MM.1S (cell line): ENCODE results near the gene PRG2.

Experiments
- CTCF ChIP-seq: fragments of 300-600 bp; sonication (generic); IDR thresholded peaks from 2 replicates; pipeline ENCODE4 v1.5.1; 2016; ENCODE audit warnings: antibody characterized with exemption, low read length, mixed read lengths
- EZH2 ChIP-seq: fragments of 300-600 bp; sonication (generic); optimal IDR thresholded peaks from 2 replicates; pipeline ENCODE3; 2017; ENCODE audit warnings: low read depth, mild to moderate bottlenecking, antibody characterized with exemption, low read length, mixed read lengths
- EZH2phosphoT487 ChIP-seq: fragments of 300-600 bp; sonication (generic); IDR thresholded peaks from 2 replicates; pipeline ENCODE4 v1.6.1; 2018; ENCODE audit warnings: antibody characterized with exemption, low read length

GRCh38 chr11:57377107-57377506 lies 13.3 kb downstream of the PRG2 start:
- TF ChIP-seq EZH2 (no peak), CTCF (no peak), EZH2phosphoT487 (no peak)
